IMR-90 (cell line): ENCODE data around the gene PRPF8. TPM values are rescaled to one million over a fixed set of nuclear protein-coding genes. Genes with fewer than 3 reads are reported as not detected.

Source experiments
- ATAC-seq: fragments of 200-7000 bp; cut with Tn5 transposase; 2 replicates; pipeline ENCODE4 v1.9.1; 2020; ENCODE audit warnings: low read depth, mild to moderate bottlenecking, moderate library complexity
- BruUV-seq: library from RNA; stranded (reverse); fragments of 400-500 nt; replicated peaks from 2 replicates; lab custom pipeline; 2021; lab: Mats Ljungman, UMichigan
- CTCF ChIA-PET: fragments of 300-600 bp; formaldehyde crosslinking; extraction: SDS; loops from one replicate; lab custom pipeline; 2021; ENCODE audit warnings: antibody characterized with exemption; lab: Yijun Ruan, JAX
- POLR2A ChIA-PET: fragments of 300-600 bp; sonication (Branson Sonifier 250); formaldehyde crosslinking; loops from one replicate; lab custom pipeline; 2022; ENCODE audit warnings: antibody characterized with exemption; ENCODE audit not compliant: unreplicated experiment; lab: Charles Lee
- DNase-seq: peaks from one replicate; pipeline ENCODE4 v3.0.0; 2013
- H2AFZ ChIP-seq: replicated peaks from 2 replicates; pipeline ENCODE3; 2013; ENCODE audit warnings: low read length, mild to moderate bottlenecking; ENCODE audit not compliant: poor library complexity
- H2AK5ac ChIP-seq: 2 replicates; pipeline ENCODE4 v1.6.1; 2013; ENCODE audit warnings: low read depth, low read length, inconsistent platforms
- H2AK9ac ChIP-seq: replicated peaks from 2 replicates; pipeline ENCODE3; 2013; ENCODE audit warnings: mild to moderate bottlenecking, low read depth, low read length, moderate library complexity; ENCODE audit not compliant: poor library complexity
- H2BK120ac ChIP-seq: 2 replicates; pipeline ENCODE4 v1.6.1; 2013; ENCODE audit warnings: low read depth, low read length, inconsistent platforms
- H2BK15ac ChIP-seq: 3 replicates; pipeline ENCODE4 v1.6.1; 2013; ENCODE audit warnings: low read depth, low read length, inconsistent platforms
- H2BK20ac ChIP-seq: 2 replicates; pipeline ENCODE4 v1.6.1; 2013; ENCODE audit warnings: low read depth, mild to moderate bottlenecking, inconsistent platforms, low read length, moderate library complexity
- H2BK5ac ChIP-seq: 2 replicates; pipeline ENCODE4 v1.6.1; 2013; ENCODE audit warnings: mild to moderate bottlenecking, low read depth, low read length, inconsistent platforms; ENCODE audit not compliant: poor library complexity, severe bottlenecking
- H3K14ac ChIP-seq: replicated peaks from 2 replicates; pipeline ENCODE4 v1.6.1; 2013; ENCODE audit warnings: low read depth, low read length, inconsistent platforms
- H3K18ac ChIP-seq: 2 replicates; pipeline ENCODE4 v1.6.1; 2013; ENCODE audit warnings: low read depth, low read length, control low read depth
- H3K23ac ChIP-seq: 2 replicates; pipeline ENCODE4 v1.6.1; 2013; ENCODE audit warnings: low read depth, low read length, inconsistent platforms
- H3K27ac ChIP-seq: 2 replicates; pipeline ENCODE4 v1.5.1; 2013; ENCODE audit warnings: mild to moderate bottlenecking, control low read depth, low read length; ENCODE audit not compliant: insufficient read depth
- H3K27me3 ChIP-seq: 2 replicates; pipeline ENCODE4 v1.6.1; 2013; ENCODE audit warnings: low read length; ENCODE audit not compliant: control insufficient read depth, insufficient read depth
- H3K36me3 ChIP-seq: 2 replicates; pipeline ENCODE4 v1.6.1; 2013; ENCODE audit warnings: low read length, mixed read lengths; ENCODE audit not compliant: control insufficient read depth, insufficient read depth
- H3K4ac ChIP-seq: 2 replicates; pipeline ENCODE4 v1.6.1; 2013; ENCODE audit warnings: low read depth, low read length, inconsistent platforms
- H3K4me1 ChIP-seq: 2 replicates; pipeline ENCODE4 v1.6.1; 2013; ENCODE audit warnings: low read length, mixed read lengths; ENCODE audit not compliant: control insufficient read depth, insufficient read depth
- H3K4me2 ChIP-seq: 2 replicates; pipeline ENCODE4 v1.6.1; 2013; ENCODE audit warnings: low read depth, mild to moderate bottlenecking, control low read depth, low read length, moderate library complexity
- H3K4me3 ChIP-seq: 2 replicates; pipeline ENCODE4 v1.5.1; 2013; ENCODE audit warnings: low read depth, mild to moderate bottlenecking, control low read depth, low read length, moderate library complexity; ENCODE audit not compliant: insufficient read depth
- H3K56ac ChIP-seq: 2 replicates; pipeline ENCODE4 v1.6.1; 2013; ENCODE audit warnings: low read length, inconsistent platforms; ENCODE audit not compliant: insufficient read depth; ENCODE audit errors: extremely low read depth
- H3K79me1 ChIP-seq, 2 experiments: 2 replicates each; pipeline ENCODE4 v1.6.1; 2013; ENCODE audit warnings: low read length in 2 of 2, inconsistent platforms in 1 of 2, low read depth in 1 of 2
- H3K9ac ChIP-seq: 2 replicates; pipeline ENCODE4 v1.6.1; 2013; ENCODE audit warnings: low read depth, low read length, control low read depth
- H3K9me1 ChIP-seq: 2 replicates; pipeline ENCODE4 v1.6.1; 2013; ENCODE audit warnings: low read length, inconsistent platforms; ENCODE audit not compliant: insufficient read depth
- H3K9me3 ChIP-seq: 2 replicates; pipeline ENCODE4 v1.6.1; 2013; ENCODE audit warnings: low read length; ENCODE audit not compliant: control insufficient read depth, insufficient read depth
- H4K20me1 ChIP-seq: 2 replicates; pipeline ENCODE4 v1.6.1; 2013; ENCODE audit warnings: low read length, inconsistent platforms; ENCODE audit not compliant: insufficient read depth
- H4K5ac ChIP-seq: 2 replicates; pipeline ENCODE4 v1.6.1; 2013; ENCODE audit warnings: mild to moderate bottlenecking, low read depth, low read length, control low read depth
- H4K8ac ChIP-seq, 2 experiments: 2 replicates each; pipeline ENCODE4 v1.6.1; 2013; ENCODE audit warnings: low read depth in 2 of 2, low read length in 2 of 2, control low read depth in 1 of 2, inconsistent platforms in 1 of 2
- H4K91ac ChIP-seq: 2 replicates; pipeline ENCODE4 v1.6.1; 2013; ENCODE audit warnings: low read depth, low read length, inconsistent platforms; ENCODE audit not compliant: insufficient read depth
- BHLHE40 ChIP-seq: fragments of 150-350 bp; IDR thresholded peaks from 2 replicates; pipeline ENCODE4 v1.6.1; 2016; ENCODE audit warnings: mild to moderate bottlenecking, low read depth, low read length
- CTCF ChIP-seq: conservative IDR thresholded peaks from 2 replicates; pipeline ENCODE4 v1.5.1; 2012; ENCODE audit warnings: mild to moderate bottlenecking, low read depth, low read length, improper control_type of control experiment
- ELK1 ChIP-seq: fragments of 150-350 bp; IDR thresholded peaks from 2 replicates; pipeline ENCODE4 v1.6.1; 2016; ENCODE audit warnings: low read depth, mild to moderate bottlenecking, low read length, moderate library complexity, borderline replicate concordance
- MAFK ChIP-seq: IDR thresholded peaks from 2 replicates; pipeline ENCODE4 v1.6.1; 2012; ENCODE audit warnings: low read depth, low read length, improper control_type of control experiment
- MAZ ChIP-seq: IDR thresholded peaks from 2 replicates; pipeline ENCODE4 v1.6.1; 2012; ENCODE audit warnings: low read depth, mild to moderate bottlenecking, low read length, improper control_type of control experiment, moderate library complexity, borderline replicate concordance
- NFE2L2 ChIP-seq: fragments of 150-350 bp; IDR thresholded peaks from 2 replicates; pipeline ENCODE4 v1.6.1; 2016; ENCODE audit warnings: low read depth, mild to moderate bottlenecking, low read length
- POLR2A ChIP-seq: IDR thresholded peaks from 2 replicates; pipeline ENCODE4 v1.6.1; 2012; ENCODE audit warnings: mild to moderate bottlenecking, low read depth, low read length
- RCOR1 ChIP-seq: IDR thresholded peaks from 2 replicates; pipeline ENCODE4 v1.6.1; 2012; ENCODE audit warnings: mild to moderate bottlenecking, low read length, improper control_type of control experiment; ENCODE audit not compliant: insufficient replicate concordance
- RFX5 ChIP-seq: IDR thresholded peaks from 2 replicates; pipeline ENCODE4 v1.8.0; 2012; ENCODE audit warnings: low read depth, mild to moderate bottlenecking, low read length, moderate library complexity
- SMC3 ChIP-seq: fragments of 150-350 bp; IDR thresholded peaks from 2 replicates; pipeline ENCODE4 v1.6.1; 2016; ENCODE audit warnings: low read depth, mild to moderate bottlenecking, antibody characterized with exemption, low read length, moderate library complexity
- USF2 ChIP-seq: fragments of 150-350 bp; IDR thresholded peaks from 2 replicates; pipeline ENCODE4 v1.6.1; 2017; ENCODE audit warnings: mild to moderate bottlenecking, antibody characterized with exemption, low read length, low read depth
- WGBS, 2 experiments: methylation state at CpG; one replicate each; pipeline versions ENCODE4 v1.1.5 to v1.1.7; 2013; ENCODE audit warnings: missing lambda C conversion rate in 2 of 2; ENCODE audit not compliant: insufficient read length in 1 of 2; ENCODE audit errors: extremely low coverage in 2 of 2; 5-methylcytosine and 5-hydroxymethylcytosine counted together
- dilution Hi-C: fragments of 300-500 bp; cut with HindIII; formaldehyde crosslinking; loops from one replicate; pipeline ENCODE4 v1.14.3; 2018; ENCODE audit warnings: low sequenced_read_pairs; ENCODE audit not compliant: unreplicated experiment
- in situ Hi-C: fragments of 300-500 bp; cut with MboI; formaldehyde crosslinking; loops from 3 replicates; pipeline ENCODE4 v1.14.3; 2019; ENCODE audit warnings: low sequenced_read_pairs, inconsistent platforms, mixed read lengths
- intact Hi-C: fragments of 100-400 bp; cut with micrococcal nuclease; formaldehyde crosslinking; loops from 2 replicates; pipeline ENCODE4 v1.10.0; 2022
- polyA plus RNA-seq, 3 experiments: library from polyadenylated mRNA; depleted of rRNA; stranded (reverse); fragments of >200 nt; gene quantifications; 2 replicates each; pipeline ENCODE4 v1.2.3, GENCODE V29; 2012; ENCODE audit warnings: low replicate concordance in 1 of 3
- total RNA-seq: library from RNA; depleted of rRNA; stranded (reverse); fragments of >200 nt; gene quantifications from 2 replicates; pipeline ENCODE4 v1.2.3, GENCODE V29; 2012

The PRPF8 gene
- total and polyA plus RNA-seq, 2 of the 4 experiments (the other 2 are of a cell fraction) = 141 to 160 TPM

- intact Hi-C loops (no loop called here), dilution Hi-C loops (no loop called here), in situ Hi-C loops (no loop called here)
- Histone ChIP-seq H3K9me3 (no peaks in the 10 kb centered on the region), H4K91ac (no peak overlapping the region), H2BK20ac (no peak overlapping the region), H4K20me1 (no peaks in the 10 kb centered on the region), H3K4me3 (no peak overlapping the region), H3K9me1 (no peaks in the 10 kb centered on the region), H3K36me3 (no peaks in the 10 kb centered on the region), H2BK120ac (no peak overlapping the region), H3K4ac (no peak overlapping the region), H2AFZ (peak overlapping the region; percentile 32), H3K27ac (no peak overlapping the region), H3K27me3 (no peaks in the 10 kb centered on the region; the same call in 1 of the 2 replicates), H3K18ac (no peak overlapping the region), H2AK9ac (no peak overlapping the region), H2BK15ac (no peak overlapping the region), H3K4me2 (no peak overlapping the region), H3K4me1 (peaks cover 4% of the 10 kb centered on the region; the same call in 1 of the 2 replicates), H3K79me1 (no peaks in the 10 kb centered on the region), H3K14ac (no peak overlapping the region), H4K5ac (no peak overlapping the region), H2AK5ac (no peak overlapping the region; the same call in 1 of the 2 replicates), H3K23ac (no peak overlapping the region), H4K8ac (no peak overlapping the region), H2BK5ac (no peak overlapping the region), H3K56ac (no peak overlapping the region), H3K9ac (no peak overlapping the region)
- ChIA-PET POLR2A (no interaction called here), CTCF (interaction anchor here (0.8 kb wide), 1 partner anchor 9 kb away, joined by 3 read pairs; no protein-coding TSS in a partner anchor)
- TF ChIP-seq USF2 = no peak
- TF ChIP-seq POLR2A = no peak
- TF ChIP-seq NFE2L2 = no peak
- no peak for TF ChIP-seq SMC3
- no peak for TF ChIP-seq CTCF
- TF ChIP-seq MAZ = no peak
- TF ChIP-seq RCOR1 = no peak
- no peak for TF ChIP-seq MAFK
- no peak for TF ChIP-seq BHLHE40
- TF ChIP-seq ELK1 = no peak
- TF ChIP-seq RFX5 = no peak
- no TSS peak for BruUV-seq
- DNase-seq (no peak), ATAC-seq (no peak)
- WGBS, 2 experiments = 67% methylated on average over 8 of the region's 19 CpGs; no CpG with 5 or more reads in 1 of the 2 experiments
These were observed 45.9 kb downstream of the PRPF8 start for GRCh38 chr17:1638624-1639300.
